Suprapubic skin (tissue), 4 donors: ENCODE data around the gene PIGS. TPM values are rescaled to one million over a fixed set of nuclear protein-coding genes. Genes with fewer than 3 reads are reported as not detected.
A peak's percentile ranks its signal among the peaks of the same experiment; 100 is the strongest.
"Not testable (repeated sequence)": the region's sequence is repeated elsewhere in the genome, so short reads cannot be mapped to it uniquely, and the experiment has no call there.

Source experiments
- DNase-seq, 2 donors: peaks; one replicate each; pipeline ENCODE4 v3.0.0-alpha.2; 2019; ENCODE audit warnings: low spot score in 2 of 2
- H3K27ac ChIP-seq: fragments of 200-600 bp; sonication (generic); one replicate; pipeline ENCODE4 v1.5.1; 2019
- H3K27me3 ChIP-seq: fragments of 200-600 bp; sonication (generic); one replicate; pipeline ENCODE4 v1.5.1; 2019
- H3K36me3 ChIP-seq: fragments of 200-600 bp; sonication (generic); one replicate; pipeline ENCODE4 v1.5.1; 2019
- H3K4me1 ChIP-seq: fragments of 200-600 bp; sonication (generic); one replicate; pipeline ENCODE4 v1.5.1; 2019
- H3K4me3 ChIP-seq: fragments of 200-600 bp; sonication (generic); one replicate; pipeline ENCODE4 v1.5.1; 2019; ENCODE audit warnings: mild to moderate bottlenecking
- H3K9me3 ChIP-seq: fragments of 200-600 bp; sonication (generic); one replicate; pipeline ENCODE4 v1.5.1; 2019
- EP300 ChIP-seq: sonication (generic); formaldehyde crosslinking; IDR thresholded peaks from one replicate; pipeline ENCODE4 v1.6.1; 2017; ENCODE audit warnings: antibody characterized with exemption
- POLR2A ChIP-seq, 2 donors: fragments of 450-650 bp; IDR thresholded peaks; one replicate each; pipeline ENCODE4 v1.6.1; 2017; ENCODE audit warnings: antibody characterized with exemption in 2 of 2, mild to moderate bottlenecking in 2 of 2, moderate library complexity in 2 of 2
- POLR2AphosphoS5 ChIP-seq, 3 donors: sonication (generic); formaldehyde crosslinking; IDR thresholded peaks; one replicate each; pipeline ENCODE4 v1.6.1; 2017; ENCODE audit warnings: antibody characterized with exemption in 3 of 3
- WGBS: methylation state at CpG from one replicate; pipeline ENCODE4 v1.1.5; 2018; 5-methylcytosine and 5-hydroxymethylcytosine counted together
- total RNA-seq, 4 donors: library from RNA; depleted of rRNA; stranded (reverse); fragments of >200 nt; gene quantifications; one replicate each; pipeline ENCODE4 v1.1.0, GENCODE V29; 2016
- TF ChIP-seq, protein P1 (sequence below), 2 donors: fragments of 200-600 bp in 1 of 2; fragments of 450-650 bp in 1 of 2; sonication (generic) in 1 of 2; IDR thresholded peaks; one replicate each; pipeline ENCODE4 v1.5.1; 2016 to 2019; ENCODE audit warnings: antibody characterized with exemption in 2 of 2, mild to moderate bottlenecking in 1 of 2, moderate library complexity in 1 of 2

PIGS gene
- total RNA-seq, 4 donors from 2014 or later, result 38.1 to 76.4 (median 59.2) TPM

DNA sequence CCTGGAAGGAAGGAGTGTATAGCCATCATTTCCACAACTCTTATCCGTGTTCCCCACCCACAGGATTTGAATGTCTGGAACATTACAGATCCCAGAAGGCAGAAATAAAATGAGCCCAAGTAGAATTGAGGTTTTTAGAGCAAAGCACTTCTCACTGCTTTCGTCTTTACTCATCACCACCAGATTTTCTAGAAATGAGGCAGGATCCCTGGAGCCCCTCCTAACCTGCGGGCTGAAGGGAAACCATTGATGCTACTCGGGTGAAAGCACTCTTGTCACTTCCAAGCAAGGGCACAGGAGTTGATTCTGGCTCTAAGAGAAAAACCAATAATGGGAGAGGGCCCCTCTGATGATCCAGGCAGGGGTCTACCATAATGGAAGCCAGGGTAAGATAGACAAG, 8.2 kb upstream of the PIGS start:
- Histone ChIP-seq H3K36me3 (peaks cover 29% of the 10 kb centered on the region), H3K27ac (no peak overlapping the region), H3K9me3 (no peaks in the 10 kb centered on the region), H3K4me3 (no peak overlapping the region), H3K4me1 (peaks cover 9% of the 10 kb centered on the region), H3K27me3 (no peaks in the 10 kb centered on the region)
- DNase-seq, result no peak
- TF ChIP-seq POLR2AphosphoS5 (IDR thresholded peaks at IDR 0.05) (no peak), EP300 (no peak), POLR2A (IDR thresholded peaks at IDR 0.05) (no peak)
- TF ChIP-seq, protein P1, sequence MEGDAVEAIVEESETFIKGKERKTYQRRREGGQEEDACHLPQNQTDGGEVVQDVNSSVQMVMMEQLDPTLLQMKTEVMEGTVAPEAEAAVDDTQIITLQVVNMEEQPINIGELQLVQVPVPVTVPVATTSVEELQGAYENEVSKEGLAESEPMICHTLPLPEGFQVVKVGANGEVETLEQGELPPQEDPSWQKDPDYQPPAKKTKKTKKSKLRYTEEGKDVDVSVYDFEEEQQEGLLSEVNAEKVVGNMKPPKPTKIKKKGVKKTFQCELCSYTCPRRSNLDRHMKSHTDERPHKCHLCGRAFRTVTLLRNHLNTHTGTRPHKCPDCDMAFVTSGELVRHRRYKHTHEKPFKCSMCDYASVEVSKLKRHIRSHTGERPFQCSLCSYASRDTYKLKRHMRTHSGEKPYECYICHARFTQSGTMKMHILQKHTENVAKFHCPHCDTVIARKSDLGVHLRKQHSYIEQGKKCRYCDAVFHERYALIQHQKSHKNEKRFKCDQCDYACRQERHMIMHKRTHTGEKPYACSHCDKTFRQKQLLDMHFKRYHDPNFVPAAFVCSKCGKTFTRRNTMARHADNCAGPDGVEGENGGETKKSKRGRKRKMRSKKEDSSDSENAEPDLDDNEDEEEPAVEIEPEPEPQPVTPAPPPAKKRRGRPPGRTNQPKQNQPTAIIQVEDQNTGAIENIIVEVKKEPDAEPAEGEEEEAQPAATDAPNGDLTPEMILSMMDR (IDR thresholded peaks at IDR 0.05), result no peak
- 88% methylated on average over 4 of the region's 4 CpGs for WGBS

DNA sequence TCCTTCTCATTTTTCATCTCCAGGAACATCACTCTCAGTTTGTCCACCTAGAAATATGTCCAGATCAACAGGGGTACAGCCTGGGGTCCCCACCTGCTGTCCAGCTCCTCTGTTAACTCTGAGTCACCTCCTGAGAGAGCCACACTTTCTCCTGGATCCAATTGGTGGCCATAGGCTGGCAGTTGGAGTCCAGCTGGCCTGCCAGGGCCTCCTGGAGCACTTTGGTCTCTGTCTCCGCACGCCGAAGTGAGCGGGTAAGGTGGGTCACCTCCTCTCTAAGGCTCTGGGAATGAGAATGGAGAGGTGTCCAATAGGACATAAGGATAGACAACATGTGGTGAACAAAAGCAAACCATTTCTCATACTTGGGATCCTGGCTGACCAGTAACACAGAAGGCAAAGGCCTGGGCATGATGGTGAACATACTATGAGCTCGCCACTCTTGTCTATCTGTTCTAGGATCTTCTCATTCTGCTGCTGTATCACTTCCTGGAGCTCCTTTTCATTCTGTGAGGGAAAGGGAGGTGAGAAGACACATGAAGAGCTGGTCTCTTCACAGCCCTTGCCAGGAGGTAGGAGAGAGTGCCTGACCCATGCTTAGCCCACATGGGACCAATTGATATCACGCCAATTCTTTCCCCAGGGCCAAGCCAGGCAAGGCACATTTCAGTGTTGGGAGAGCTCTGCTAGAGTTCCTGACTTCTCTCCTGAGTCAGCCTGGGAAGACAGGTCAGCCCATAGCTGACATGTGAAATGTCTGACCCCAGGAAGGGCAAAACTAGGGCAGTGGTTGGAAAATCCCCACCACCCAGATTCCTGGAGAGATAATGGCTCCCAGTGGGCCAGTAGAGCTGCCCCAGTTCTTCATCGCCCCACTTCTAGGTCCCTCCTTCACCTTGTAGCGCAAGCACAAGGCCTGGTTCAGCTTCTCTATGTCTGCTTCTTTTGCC, 7.2 kb upstream of the PIGS start:
- Histone ChIP-seq H3K27me3 (no peaks in the 10 kb centered on the region), H3K27ac (no peak overlapping the region), H3K4me3 (no peak overlapping the region), H3K4me1 (peaks cover 9% of the 10 kb centered on the region), H3K9me3 (no peaks in the 10 kb centered on the region), H3K36me3 (peaks cover 21% of the 10 kb centered on the region)
- DNase-seq, result no peak
- TF ChIP-seq POLR2AphosphoS5 (IDR thresholded peaks at IDR 0.05) (no peak), EP300 (no peak), POLR2A (IDR thresholded peaks at IDR 0.05) (no peak)
- TF ChIP-seq, protein P1 (IDR thresholded peaks at IDR 0.05), result no peak
- 95% methylated on average over 7 of the region's 8 CpGs for WGBS

DNA sequence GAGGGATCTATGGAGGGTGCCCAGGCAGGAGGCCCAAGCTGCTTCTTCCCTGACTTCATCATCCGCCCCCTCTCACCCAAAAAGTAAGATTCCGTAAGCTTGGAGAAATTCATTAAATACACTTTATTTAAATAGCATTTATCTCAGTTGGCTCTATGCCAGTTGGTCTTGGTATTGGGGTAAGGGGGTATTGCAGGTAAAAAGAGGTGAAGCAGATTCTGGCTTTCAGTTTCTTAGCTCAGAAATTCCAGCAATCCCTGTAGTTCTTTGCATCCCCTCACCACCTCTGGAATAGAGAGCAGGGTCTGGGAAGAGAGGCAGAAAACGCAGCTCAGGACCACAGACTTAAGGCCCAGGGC, 6.1 kb upstream of the PIGS start:
- H3K4me1 ChIP-seq, result peaks cover 12% of the 10 kb centered on the region
- 92% methylated on average over 3 of the region's 3 CpGs for WGBS
- no peak overlapping the region for H3K4me3 ChIP-seq
- TF ChIP-seq POLR2A (IDR thresholded peaks at IDR 0.05), result no peak
- TF ChIP-seq, protein P1 (IDR thresholded peaks at IDR 0.05), result no peak
- no peak for TF ChIP-seq EP300
- TF ChIP-seq POLR2AphosphoS5 (IDR thresholded peaks at IDR 0.05), result no peak
- DNase-seq, result no peak
- no peaks in the 10 kb centered on the region for H3K27me3 ChIP-seq
- H3K27ac ChIP-seq, result no peak overlapping the region
- peaks cover 13% of the 10 kb centered on the region for H3K36me3 ChIP-seq
- no peaks in the 10 kb centered on the region for H3K9me3 ChIP-seq

DNA sequence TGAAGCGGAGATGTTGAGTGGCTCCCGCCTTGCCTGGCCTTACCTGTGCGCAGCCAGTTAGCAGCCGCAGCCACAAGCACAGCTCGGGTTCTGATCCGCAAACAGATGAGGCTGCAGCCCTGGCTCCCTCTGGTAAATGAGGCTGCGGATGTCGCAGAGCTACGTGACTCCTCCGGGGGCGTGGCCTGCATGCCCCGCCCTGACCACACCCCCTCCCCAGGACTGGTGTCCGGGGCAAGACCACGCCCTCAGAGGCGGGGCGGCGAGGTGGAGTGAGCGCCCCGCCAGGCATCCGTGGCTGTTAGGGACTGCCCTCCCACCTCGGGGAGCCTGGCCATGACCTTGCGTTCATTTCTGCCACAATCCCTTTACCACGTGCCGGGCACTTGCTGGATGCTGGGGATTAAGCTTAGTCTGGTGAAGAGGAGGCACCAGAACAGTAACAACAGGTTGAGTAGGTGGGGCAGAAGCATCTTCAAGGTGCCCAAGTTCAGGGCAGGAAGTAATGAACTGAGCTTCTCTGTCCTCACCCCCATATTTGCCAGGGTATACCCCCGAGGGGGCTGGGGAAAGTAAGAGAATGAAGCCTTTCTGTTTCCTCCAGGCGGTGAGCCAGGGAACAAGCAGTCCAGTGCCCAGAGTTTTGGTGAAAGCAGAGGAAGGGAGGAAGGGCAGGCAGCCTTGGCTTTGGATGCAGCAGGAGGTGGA, 5.6 kb upstream of the PIGS start, which contains the start of gene ALDOC:
ALDOC (minus strand) TSS at position 138 of the 708 bp plus-strand sequence. CDS start 1,363 bp downstream, outside the sequence.
- Histone ChIP-seq H3K4me3 (peak within 1 kb of the TSS; percentile 34), H3K9me3 (no peaks in the 10 kb centered on the region), H3K27me3 (no peaks in the 10 kb centered on the region), H3K36me3 (peaks cover 13% of the 10 kb centered on the region), H3K4me1 (peaks cover 18% of the 10 kb centered on the region), H3K27ac (no peak within 1 kb of the TSS)
- WGBS, result 7% methylated on average over 21 of the region's 26 CpGs
- TF ChIP-seq, protein P1 (IDR thresholded peaks at IDR 0.05), result no peak
- TF ChIP-seq POLR2A (IDR thresholded peaks at IDR 0.05), result peak in 1 of 2 donors; percentile 60
- no peak for TF ChIP-seq POLR2AphosphoS5 (IDR thresholded peaks at IDR 0.05)
- DNase-seq, result peak; percentile 96

DNA sequence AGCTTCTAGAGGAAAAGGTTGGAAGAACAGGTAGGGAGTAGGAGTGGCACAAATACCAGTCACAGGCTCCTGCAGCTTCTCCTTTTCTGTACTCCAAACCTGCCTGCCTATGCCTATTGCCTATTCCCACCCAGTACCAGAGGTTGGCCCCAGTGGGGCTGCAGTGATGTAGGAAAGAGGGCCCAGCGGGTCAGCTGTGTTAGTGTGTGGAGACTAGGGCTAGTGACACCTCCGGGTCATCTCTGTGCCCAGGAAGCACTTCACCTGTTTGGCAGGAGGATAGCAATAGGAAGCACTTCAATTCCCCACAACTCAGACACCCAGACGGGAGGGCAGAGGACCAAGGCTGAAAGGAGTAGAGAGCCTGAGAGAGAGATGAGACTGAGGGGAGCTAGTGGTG, 4.7 kb upstream of the PIGS start:
- H3K27ac ChIP-seq, H3K4me3 ChIP-seq, H3K9me3 ChIP-seq, DNase-seq, H3K27me3 ChIP-seq: not testable (repeated sequence)
- peaks cover 19% of the 10 kb centered on the region for H3K4me1 ChIP-seq
- peaks cover 13% of the 10 kb centered on the region for H3K36me3 ChIP-seq
- 70% methylated on average over 3 of the region's 3 CpGs for WGBS
